ENCODE results near the gene KRT9. TPM values are rescaled to one million over a fixed set of nuclear protein-coding genes. Genes with fewer than 3 reads are reported as not detected.

KRT9 gene
- total RNA-seq, 1 experiment from 2014 or later = 0.21 TPM

DNA sequence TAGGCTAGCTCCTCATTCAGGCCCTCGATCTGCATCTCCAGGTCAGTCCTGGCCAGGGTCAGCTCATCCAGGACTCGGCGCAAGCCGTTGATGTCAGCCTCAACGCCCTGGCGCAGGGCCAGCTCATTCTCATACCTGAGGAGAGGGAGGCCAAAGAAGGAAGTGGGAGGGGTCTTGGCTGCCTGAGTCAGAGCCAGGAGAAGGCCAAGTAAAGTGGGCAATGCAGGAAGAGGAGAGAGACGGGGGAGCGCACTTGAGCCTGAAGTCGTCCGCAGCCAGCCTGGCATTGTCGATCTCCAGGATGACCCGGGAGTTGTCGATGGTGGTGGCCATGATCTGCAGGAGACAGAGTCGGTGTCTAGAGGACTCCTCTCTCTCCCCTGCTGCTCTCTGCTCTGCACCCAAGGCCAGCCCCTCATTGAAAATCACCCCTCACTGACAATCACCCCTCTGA lies 55.0 kb downstream of the KRT9 start:
- TF ChIP-seq, protein P1, sequence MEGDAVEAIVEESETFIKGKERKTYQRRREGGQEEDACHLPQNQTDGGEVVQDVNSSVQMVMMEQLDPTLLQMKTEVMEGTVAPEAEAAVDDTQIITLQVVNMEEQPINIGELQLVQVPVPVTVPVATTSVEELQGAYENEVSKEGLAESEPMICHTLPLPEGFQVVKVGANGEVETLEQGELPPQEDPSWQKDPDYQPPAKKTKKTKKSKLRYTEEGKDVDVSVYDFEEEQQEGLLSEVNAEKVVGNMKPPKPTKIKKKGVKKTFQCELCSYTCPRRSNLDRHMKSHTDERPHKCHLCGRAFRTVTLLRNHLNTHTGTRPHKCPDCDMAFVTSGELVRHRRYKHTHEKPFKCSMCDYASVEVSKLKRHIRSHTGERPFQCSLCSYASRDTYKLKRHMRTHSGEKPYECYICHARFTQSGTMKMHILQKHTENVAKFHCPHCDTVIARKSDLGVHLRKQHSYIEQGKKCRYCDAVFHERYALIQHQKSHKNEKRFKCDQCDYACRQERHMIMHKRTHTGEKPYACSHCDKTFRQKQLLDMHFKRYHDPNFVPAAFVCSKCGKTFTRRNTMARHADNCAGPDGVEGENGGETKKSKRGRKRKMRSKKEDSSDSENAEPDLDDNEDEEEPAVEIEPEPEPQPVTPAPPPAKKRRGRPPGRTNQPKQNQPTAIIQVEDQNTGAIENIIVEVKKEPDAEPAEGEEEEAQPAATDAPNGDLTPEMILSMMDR (IDR thresholded peaks at IDR 0.05; ENCODE audit: unreplicated experiment) = no peak
- DNase-seq (ENCODE audit: unreplicated experiment) = no peak
- ChIA-PET POLR2A (interaction anchor here (0.7 to 7.2 kb wide), 5 partner anchors 32 to 660 kb away, joined by 3 to 83 read pairs (median 3); no protein-coding TSS in a partner anchor), CTCF (interaction anchor here (0.6 to 7.6 kb wide), 2 partner anchors 32 to 41 kb away, joined by 3 to 80 read pairs; no protein-coding TSS in a partner anchor)
- H3K4me1 Mint-ChIP-seq (ENCODE audit: insufficient read depth, unreplicated experiment) = peaks cover 57% of the 10 kb centered on the region
- intact Hi-C loops (cut with micrococcal nuclease) = no loop called here
- H3K27me3 Mint-ChIP-seq (ENCODE audit: insufficient read depth, unreplicated experiment) = no peaks in the 10 kb centered on the region
- no peak overlapping the region for H3K27ac Mint-ChIP-seq (ENCODE audit: low read depth, unreplicated experiment)
- H3K36me3 Mint-ChIP-seq (ENCODE audit: insufficient read depth, unreplicated experiment) = peaks cover 51% of the 10 kb centered on the region
- peak overlapping the region; percentile 73 for H3K4me3 Mint-ChIP-seq (ENCODE audit: unreplicated experiment)
- BruUV-seq (replicated peaks) = no TSS peak
- H3K9me3 Mint-ChIP-seq (ENCODE audit: unreplicated experiment) = no peaks in the 10 kb centered on the region

DNA sequence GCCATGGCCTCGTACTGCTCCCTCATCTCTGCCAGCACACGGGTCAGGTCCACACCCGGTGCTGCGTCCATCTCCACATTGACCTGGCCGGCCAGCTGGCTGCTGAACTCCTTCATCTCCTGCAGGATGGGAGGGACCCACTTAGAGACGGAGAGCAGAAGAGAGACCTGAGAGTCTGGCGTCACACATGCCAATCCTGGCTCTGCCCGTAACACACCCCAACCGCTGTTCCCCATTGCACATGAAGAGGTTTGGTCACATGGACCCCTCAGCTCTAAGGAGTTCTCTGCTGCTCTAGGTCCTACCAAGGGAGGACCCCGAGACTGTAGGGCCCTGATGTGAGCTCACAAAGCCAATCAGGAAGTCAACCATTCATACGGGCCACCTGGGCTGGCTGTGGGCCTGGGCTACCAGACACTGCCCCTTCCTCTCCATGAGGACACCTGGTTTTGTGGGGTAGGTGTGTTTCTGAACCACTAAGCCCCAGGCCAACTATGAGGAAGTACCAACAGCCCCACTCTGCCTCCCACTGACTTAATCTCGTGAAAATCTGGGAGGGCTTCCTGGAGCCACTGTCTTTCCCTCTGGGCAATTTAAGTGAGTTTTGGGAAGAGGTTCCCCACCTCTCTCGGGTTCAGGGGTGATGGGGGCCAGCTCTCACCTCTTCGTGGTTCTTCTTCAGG lies 55.6 kb downstream of the KRT9 start:
- Mint-ChIP-seq H3K36me3 (ENCODE audit: insufficient read depth, unreplicated experiment) (peaks cover 51% of the 10 kb centered on the region), H3K27me3 (ENCODE audit: insufficient read depth, unreplicated experiment) (no peaks in the 10 kb centered on the region), H3K27ac (ENCODE audit: low read depth, unreplicated experiment) (peak overlapping the region; percentile 13), H3K4me1 (ENCODE audit: insufficient read depth, unreplicated experiment) (peaks cover 54% of the 10 kb centered on the region), H3K9me3 (ENCODE audit: unreplicated experiment) (no peaks in the 10 kb centered on the region), H3K4me3 (ENCODE audit: unreplicated experiment) (peak overlapping the region; percentile 73)
- TF ChIP-seq, protein P1 (IDR thresholded peaks at IDR 0.05; ENCODE audit: unreplicated experiment) = no peak
- intact Hi-C loops (cut with micrococcal nuclease) = no loop called here
- no TSS peak for BruUV-seq (replicated peaks)
- no peak for DNase-seq (ENCODE audit: unreplicated experiment)
- ChIA-PET POLR2A (interaction anchor here (0.7 to 7.2 kb wide), 5 partner anchors 32 to 659 kb away, joined by 3 to 83 read pairs (median 3); no protein-coding TSS in a partner anchor), CTCF (interaction anchor here (7.6 kb wide), 1 partner anchor 33 kb away, joined by 80 read pairs; no protein-coding TSS in a partner anchor)

Small RNA genes within 50 kb of the gene (microRNA-seq; reads per million reads assigned to microRNA genes)
- gene MIR6510 = 6.7 reads per million, percentile 41 among the genes with 10 or more reads in this experiment

Other genes starting within 250 kb of the KRT9 start
- gene KRT33A, start 221.2 kb downstream of the KRT9 start, total RNA-seq (2022) = not detected in 2 replicates
- not detected in 2 replicates for gene KRT33B, start 202.2 kb downstream of the KRT9 start, total RNA-seq (2022)
- 0.40 and 0.42 TPM in 2 replicates for gene KRT34, start 189.8 kb downstream of the KRT9 start, total RNA-seq (2022)
- not detected in 2 replicates for gene KRT31, start 174.5 kb downstream of the KRT9 start, total RNA-seq (2022)
- not detected in 2 replicates for gene KRT37, start 147.5 kb downstream of the KRT9 start, total RNA-seq (2022)
- gene KRT38, start 131.1 kb downstream of the KRT9 start, total RNA-seq (2022) = not detected in 2 replicates
- gene KRT32, start 104.7 kb downstream of the KRT9 start, total RNA-seq (2022) = not detected in 2 replicates
- gene KRT35, start 90.9 kb downstream of the KRT9 start, total RNA-seq (2022) = not detected in 2 replicates
- gene KRT36, start 82.1 kb downstream of the KRT9 start, total RNA-seq (2022) = not detected in 2 replicates
- gene KRT13, start 66.4 kb downstream of the KRT9 start, total RNA-seq (2022) = not detected in 2 replicates
- gene KRT15, start 53.2 kb downstream of the KRT9 start, total RNA-seq (2022) = 28.8 and 83.4 TPM in 2 replicates
- gene KRT19, start 43.8 kb downstream of the KRT9 start, total RNA-seq (2022) = 0.68 TPM in 1 of 2 replicates, not detected in the other
- 696 and 1,755 TPM in 2 replicates for gene KRT14, start 14.8 kb upstream of the KRT9 start, total RNA-seq (2022)
- 74.5 and 109 TPM in 2 replicates for gene KRT16, start 40.7 kb upstream of the KRT9 start, total RNA-seq (2022)
- gene KRT17, start 52.5 kb upstream of the KRT9 start, total RNA-seq (2022) = 1,990 and 4,105 TPM in 2 replicates
- gene EIF1, start 116.8 kb upstream of the KRT9 start, total RNA-seq (2022) = 1,945 and 2,169 TPM in 2 replicates
- not detected in 2 replicates for gene GAST, start 140.3 kb upstream of the KRT9 start, total RNA-seq (2022)
- gene HAP1, start 162.6 kb upstream of the KRT9 start, total RNA-seq (2022) = 0.37 and 0.49 TPM in 2 replicates
- 112 and 131 TPM in 2 replicates for gene JUP, start 214.7 kb upstream of the KRT9 start, total RNA-seq (2022)
- gene P3H4, start 239.9 kb upstream of the KRT9 start, total RNA-seq (2022) = 36.4 and 41.5 TPM in 2 replicates
- 142 and 159 TPM in 2 replicates for gene FKBP10, start 240.9 kb upstream of the KRT9 start, total RNA-seq (2022)

Data from MCF 10A (cell line).